ENCODE results near the gene BRCA1. TPM values are rescaled to one million over a fixed set of nuclear protein-coding genes. Genes with fewer than 3 reads are reported as not detected.
A peak's percentile ranks its signal among the peaks of the same experiment; 100 is the strongest.
"Not testable (repeated sequence)": the region's sequence is repeated elsewhere in the genome, so short reads cannot be mapped to it uniquely, and the experiment has no call there.

The BRCA1 gene
- total RNA-seq, 2 experiments from 2014 or later: 84.3 to 102 TPM

DNA sequence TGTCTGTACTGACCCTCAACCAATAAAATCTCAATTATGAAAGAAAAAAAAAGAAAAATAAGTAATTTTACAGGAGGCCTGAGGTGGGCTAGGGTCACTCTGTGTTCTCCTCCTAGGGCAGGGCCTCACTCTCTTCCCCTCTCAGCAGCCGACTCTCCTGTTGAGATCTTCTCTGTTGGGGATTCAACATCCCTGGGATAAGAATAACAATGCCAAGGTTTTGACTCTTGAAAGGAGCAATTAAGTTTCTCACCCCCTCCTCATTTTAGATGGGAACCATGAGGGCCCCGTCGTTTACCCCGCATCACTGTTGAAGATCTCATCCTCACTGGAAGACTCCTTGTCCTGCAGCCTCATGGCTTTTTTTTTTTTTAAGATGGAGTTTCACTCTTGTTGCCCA, 21.5 kb upstream of the BRCA1 start:
- no peak for ATAC-seq
- CTCF ChIA-PET: no interaction called here

DNA sequence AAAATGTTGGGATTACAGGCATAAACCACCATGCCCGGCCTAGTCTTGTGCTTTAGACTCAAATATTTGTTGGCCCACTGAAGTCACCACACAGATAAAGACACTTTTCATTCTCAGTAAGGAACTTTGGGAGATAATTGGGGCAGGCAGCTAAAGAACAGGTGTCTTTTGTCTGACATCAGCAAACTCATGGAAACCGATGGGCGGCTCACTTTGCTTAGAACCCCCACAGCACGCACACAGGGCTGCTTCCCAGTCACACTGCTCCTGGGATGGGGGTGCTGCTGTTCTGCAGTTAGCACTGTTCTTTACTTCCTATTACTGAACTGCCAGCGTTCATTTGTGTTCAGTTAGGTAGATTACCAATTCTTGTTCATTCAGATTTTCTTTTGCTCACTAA, 18.0 kb upstream of the BRCA1 start:
- no peaks in the 10 kb centered on the region for H3K9me3 Mint-ChIP-seq (ENCODE audit: low read depth)
- no peaks in the 10 kb centered on the region for H3K27me3 Mint-ChIP-seq
- ATAC-seq (no peak), DNase-seq (peak; percentile 14)
- no peak overlapping the region for H3K27ac Mint-ChIP-seq
- no peaks in the 10 kb centered on the region for H3K4me1 Mint-ChIP-seq
- H3K4me3 Mint-ChIP-seq: no peak overlapping the region
- CTCF ChIA-PET: interaction anchor here (0.7 kb wide), 1 partner anchor 42 kb away, joined by 3 read pairs; no protein-coding TSS in a partner anchor
- peaks cover 1% of the 10 kb centered on the region for H3K36me3 Mint-ChIP-seq

More for the DNA sequence above, 21.5 kb upstream of the BRCA1 start:
- Mint-ChIP-seq H3K27ac (no peak overlapping the region), H3K9me3 (ENCODE audit: low read depth) (no peaks in the 10 kb centered on the region), H3K27me3 (no peaks in the 10 kb centered on the region), H3K4me3 (no peak overlapping the region), H3K36me3 (peaks cover 7% of the 10 kb centered on the region), H3K4me1 (no peaks in the 10 kb centered on the region)
- DNase-seq: no peak

- Mint-ChIP-seq H3K9me3 (ENCODE audit: low read depth) (no peaks in the 10 kb centered on the region), H3K36me3 (peaks cover 1% of the 10 kb centered on the region), H3K27me3 (no peaks in the 10 kb centered on the region), H3K4me3 (no peak overlapping the region), H3K4me1 (no peaks in the 10 kb centered on the region), H3K27ac (no peak overlapping the region)
- CTCF ChIA-PET: interaction anchor here (0.6 kb wide), 1 partner anchor 589 kb away, joined by 3 read pairs; no protein-coding TSS in a partner anchor
- DNase-seq (peak; percentile 23), ATAC-seq (no peak)
Measured at GRCh38 chr17:43142153-43142552, 17.0 kb upstream of the BRCA1 start.

- peak; percentile 29 for DNase-seq
- ATAC-seq: no peak
- no peak overlapping the region for H3K27ac Mint-ChIP-seq
- peaks cover 1% of the 10 kb centered on the region for H3K36me3 Mint-ChIP-seq
- no peaks in the 10 kb centered on the region for H3K9me3 Mint-ChIP-seq (ENCODE audit: low read depth)
- no peak overlapping the region for H3K4me3 Mint-ChIP-seq
- H3K27me3 Mint-ChIP-seq: no peaks in the 10 kb centered on the region
- peaks cover 9% of the 10 kb centered on the region for H3K4me1 Mint-ChIP-seq
- CTCF ChIA-PET: no interaction called here
Measured at GRCh38 chr17:43140396-43141332, 15.5 kb upstream of the BRCA1 start.

GRCh38 chr17:43138531-43138930, 13.4 kb upstream of the BRCA1 start:
- peak; percentile 28 for DNase-seq
- CTCF ChIA-PET; H3K4me1 Mint-ChIP-seq; H3K27ac Mint-ChIP-seq; H3K4me3 Mint-ChIP-seq; ATAC-seq; H3K27me3 Mint-ChIP-seq; H3K9me3 Mint-ChIP-seq (ENCODE audit: low read depth): not testable (repeated sequence)
- peaks cover 12% of the 10 kb centered on the region for H3K36me3 Mint-ChIP-seq

GRCh38 chr17:43136574-43136973, 11.4 kb upstream of the BRCA1 start:
- H3K4me3 Mint-ChIP-seq; ATAC-seq; H3K9me3 Mint-ChIP-seq (ENCODE audit: low read depth); CTCF ChIA-PET; H3K4me1 Mint-ChIP-seq; H3K27me3 Mint-ChIP-seq; H3K27ac Mint-ChIP-seq: not testable (repeated sequence)
- peak; percentile 8 for DNase-seq
- peaks cover 16% of the 10 kb centered on the region for H3K36me3 Mint-ChIP-seq

GRCh38 chr17:43135454-43135819, 10.3 kb upstream of the BRCA1 start:
- H3K4me1 Mint-ChIP-seq: peaks cover 13% of the 10 kb centered on the region
- ATAC-seq (no peak), DNase-seq (no peak)
- no peaks in the 10 kb centered on the region for H3K9me3 Mint-ChIP-seq (ENCODE audit: low read depth)
- CTCF ChIA-PET: no interaction called here
- no peak overlapping the region for H3K27ac Mint-ChIP-seq
- H3K36me3 Mint-ChIP-seq: peaks cover 16% of the 10 kb centered on the region
- H3K4me3 Mint-ChIP-seq: no peak overlapping the region
- H3K27me3 Mint-ChIP-seq: no peaks in the 10 kb centered on the region

GRCh38 chr17:43134774-43135453, 9.8 kb upstream of the BRCA1 start:
- DNase-seq (no peak), ATAC-seq (no peak)
- Mint-ChIP-seq H3K27me3 (no peaks in the 10 kb centered on the region), H3K27ac (no peak overlapping the region), H3K4me1 (peaks cover 13% of the 10 kb centered on the region), H3K36me3 (peaks cover 16% of the 10 kb centered on the region), H3K9me3 (ENCODE audit: low read depth) (no peaks in the 10 kb centered on the region), H3K4me3 (no peak overlapping the region)
- CTCF ChIA-PET: no interaction called here

DNA sequence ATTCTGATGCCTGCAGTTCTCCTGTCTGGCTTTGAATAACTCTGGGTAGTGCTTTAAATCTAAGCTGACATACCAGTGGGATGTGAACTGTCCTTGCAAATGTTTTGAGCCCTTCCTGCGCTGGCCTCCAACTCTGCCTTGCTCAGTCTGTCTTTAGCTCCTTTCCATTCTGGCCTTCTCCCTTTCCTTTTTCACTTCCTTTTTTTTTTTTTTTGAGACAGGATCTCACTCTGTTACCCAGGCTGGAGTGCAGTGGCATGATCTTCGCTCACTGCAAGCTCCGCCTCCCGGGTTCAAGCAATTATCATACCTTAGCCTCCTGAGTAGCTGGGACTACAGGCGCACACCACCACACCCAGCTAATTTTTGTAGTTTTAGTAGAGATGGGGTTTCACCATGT, 8.3 kb upstream of the BRCA1 start:
- Mint-ChIP-seq H3K36me3 (peaks cover 18% of the 10 kb centered on the region), H3K4me1 (peaks cover 17% of the 10 kb centered on the region)
- H3K4me3 Mint-ChIP-seq; ATAC-seq; CTCF ChIA-PET; DNase-seq; H3K9me3 Mint-ChIP-seq (ENCODE audit: low read depth); H3K27me3 Mint-ChIP-seq; H3K27ac Mint-ChIP-seq: not testable (repeated sequence)

GRCh38 chr17:43132117-43132516, 7.0 kb upstream of the BRCA1 start:
- Mint-ChIP-seq H3K36me3 (peaks cover 27% of the 10 kb centered on the region), H3K4me1 (peaks cover 26% of the 10 kb centered on the region), H3K9me3 (ENCODE audit: low read depth) (no peaks in the 10 kb centered on the region), H3K27me3 (no peaks in the 10 kb centered on the region), H3K27ac (no peak overlapping the region), H3K4me3 (no peak overlapping the region)
- CTCF ChIA-PET: no interaction called here
- ATAC-seq: no peak
- DNase-seq: no peak

GRCh38 chr17:43129671-43130010, 4.5 kb upstream of the BRCA1 start:
- Mint-ChIP-seq H3K27me3 (no peaks in the 10 kb centered on the region), H3K9me3 (ENCODE audit: low read depth) (no peaks in the 10 kb centered on the region), H3K36me3 (peaks cover 31% of the 10 kb centered on the region), H3K4me1 (peaks cover 28% of the 10 kb centered on the region), H3K4me3 (no peak overlapping the region), H3K27ac (no peak overlapping the region)
- DNase-seq (no peak), ATAC-seq (no peak)
- CTCF ChIA-PET: no interaction called here

- ATAC-seq; H3K9me3 Mint-ChIP-seq (ENCODE audit: low read depth); DNase-seq; H3K27me3 Mint-ChIP-seq: not testable (repeated sequence)
- peak overlapping the region; percentile 68 for H3K27ac Mint-ChIP-seq
- H3K36me3 Mint-ChIP-seq: peaks cover 28% of the 10 kb centered on the region
- CTCF ChIA-PET: interaction anchor here (1.1 kb wide), 1 partner anchor 121 kb away, joined by 3 read pairs; the partner anchor contains the start of gene IFI35
- peak overlapping the region; percentile 61 for H3K4me3 Mint-ChIP-seq
- H3K4me1 Mint-ChIP-seq: peaks cover 40% of the 10 kb centered on the region
Measured at GRCh38 chr17:43127333-43127876, 2.2 kb upstream of the BRCA1 start.

GRCh38 chr17:43126911-43127290, 1.7 kb upstream of the BRCA1 start:
- Mint-ChIP-seq H3K36me3 (peaks cover 29% of the 10 kb centered on the region), H3K4me1 (peaks cover 43% of the 10 kb centered on the region), H3K9me3 (ENCODE audit: low read depth) (no peaks in the 10 kb centered on the region), H3K27me3 (no peaks in the 10 kb centered on the region), H3K4me3 (peak overlapping the region; percentile 61), H3K27ac (no peak overlapping the region)
- ATAC-seq: no peak
- CTCF ChIA-PET: interaction anchor here (1.1 kb wide), 1 partner anchor 120 kb away, joined by 3 read pairs; the partner anchor contains the start of gene IFI35
- DNase-seq: no peak

Data from activated CD8-positive, alpha-beta memory T cell treated with anti-CD3 and anti-CD28 coated beads, Interleukin-2, amount 10 ng/mL, durations not matched to agents 7 days and 5 days (primary cell).